Neuronal stem cell (in vitro differentiated cells): Measurements from ENCODE around the gene NSUN5. TPM values are rescaled to one million over a fixed set of nuclear protein-coding genes. Genes with fewer than 3 reads are reported as not detected.

Experiments used
- DNase-seq: peaks from one replicate; pipeline ENCODE4 v3.0.0-alpha.2; 2013; ENCODE audit warnings: low spot score
- H2AFZ ChIP-seq: one replicate; pipeline ENCODE4 v1.6.1; 2013; ENCODE audit warnings: mild to moderate bottlenecking, low read length, inconsistent platforms
- H2AK5ac ChIP-seq: 2 replicates; pipeline ENCODE4 v1.6.1; 2013; ENCODE audit warnings: low read depth, mild to moderate bottlenecking, inconsistent platforms, low read length, moderate library complexity, mixed read lengths
- H2BK120ac ChIP-seq: 2 replicates; pipeline ENCODE4 v1.6.1; 2013; ENCODE audit warnings: low read depth, mild to moderate bottlenecking, inconsistent platforms, low read length, moderate library complexity, mixed read lengths
- H2BK12ac ChIP-seq: one replicate; pipeline ENCODE4 v1.6.1; 2013; ENCODE audit warnings: low read length, inconsistent platforms
- H2BK15ac ChIP-seq: 2 replicates; pipeline ENCODE4 v1.6.1; 2013; ENCODE audit warnings: mild to moderate bottlenecking, low read length, inconsistent platforms, mixed read lengths
- H2BK5ac ChIP-seq: one replicate; pipeline ENCODE4 v1.6.1; 2013; ENCODE audit warnings: inconsistent platforms, mild to moderate bottlenecking, low read length, moderate library complexity
- H3K14ac ChIP-seq: one replicate; pipeline ENCODE4 v1.6.1; 2013; ENCODE audit warnings: low read length, inconsistent platforms
- H3K18ac ChIP-seq: 2 replicates; pipeline ENCODE4 v1.6.1; 2013; ENCODE audit warnings: low read length, inconsistent platforms
- H3K23ac ChIP-seq: 2 replicates; pipeline ENCODE4 v1.6.1; 2013; ENCODE audit warnings: low read depth, mild to moderate bottlenecking, mixed read lengths, low read length, inconsistent platforms; ENCODE audit not compliant: poor library complexity
- H3K27ac ChIP-seq: replicated peaks from 3 replicates; pipeline ENCODE4 v1.5.1; 2013; ENCODE audit warnings: low read length, inconsistent platforms
- H3K27me3 ChIP-seq, 3 experiments: 2 replicates each; pipeline ENCODE4 v1.6.1; 2013; ENCODE audit warnings: low read length in 3 of 3, mild to moderate bottlenecking in 2 of 3, inconsistent platforms in 1 of 3, low read depth in 1 of 3, mixed read lengths in 1 of 3, moderate library complexity in 1 of 3; ENCODE audit not compliant: control insufficient read depth in 3 of 3, insufficient read depth in 3 of 3
- H3K36me3 ChIP-seq, 2 donors: replicated peaks in 1 of 2; 2 replicates each; pipeline ENCODE4 v1.6.1; 2013; ENCODE audit warnings: low read length in 2 of 2; ENCODE audit not compliant: control insufficient read depth in 2 of 2, insufficient read depth in 2 of 2
- H3K4ac ChIP-seq: 2 replicates; pipeline ENCODE4 v1.6.1; 2013; ENCODE audit warnings: inconsistent platforms, mild to moderate bottlenecking, low read length, moderate library complexity
- H3K4me1 ChIP-seq, 2 donors: 1 replicate in 1 of 2; 2 replicates in 1 of 2; pipeline ENCODE4 v1.6.1; 2013; ENCODE audit warnings: low read length in 2 of 2, low read depth in 1 of 2; ENCODE audit not compliant: control insufficient read depth in 2 of 2, insufficient read depth in 1 of 2
- H3K4me2 ChIP-seq: one replicate; pipeline ENCODE4 v1.6.1; 2013; ENCODE audit warnings: mild to moderate bottlenecking, low read length, inconsistent platforms; ENCODE audit not compliant: insufficient read depth, poor library complexity, severe bottlenecking
- H3K4me3 ChIP-seq, 2 donors: 2 replicates each; pipeline ENCODE4 v1.5.1; 2013; ENCODE audit warnings: low read length in 2 of 2, mild to moderate bottlenecking in 2 of 2, inconsistent platforms in 1 of 2, moderate library complexity in 1 of 2
- H3K79me1 ChIP-seq: one replicate; pipeline ENCODE4 v1.6.1; 2013; ENCODE audit warnings: low read depth, mild to moderate bottlenecking, inconsistent platforms, low read length, moderate library complexity
- H3K9ac ChIP-seq: one replicate; pipeline ENCODE4 v1.6.1; 2013; ENCODE audit warnings: mild to moderate bottlenecking, low read depth, low read length, inconsistent platforms; ENCODE audit not compliant: poor library complexity
- H3K9me3 ChIP-seq, 2 donors: replicated peaks in 1 of 2; 2 replicates each; pipeline versions ENCODE3 to v1.6.1; 2013; ENCODE audit warnings: low read length in 2 of 2, mild to moderate bottlenecking in 2 of 2, inconsistent platforms in 1 of 2, low read depth in 1 of 2, mixed read lengths in 1 of 2, moderate library complexity in 1 of 2; ENCODE audit not compliant: control insufficient read depth in 2 of 2, insufficient read depth in 1 of 2
- H4K8ac ChIP-seq: one replicate; pipeline ENCODE4 v1.6.1; 2013; ENCODE audit warnings: low read depth, mild to moderate bottlenecking, inconsistent platforms, low read length, moderate library complexity
- H4K91ac ChIP-seq: one replicate; pipeline ENCODE4 v1.6.1; 2013; ENCODE audit warnings: low read length, low read depth, mild to moderate bottlenecking, inconsistent platforms; ENCODE audit not compliant: poor library complexity
- WGBS, 2 donors: extraction: QIAGEN DNeasy Blood & Tissue Kit; methylation state at CpG; one replicate each; pipeline ENCODE4 v1.1.7; 2013; ENCODE audit warnings: missing lambda C conversion rate in 2 of 2, mixed read lengths in 1 of 2; ENCODE audit not compliant: insufficient read length in 2 of 2, insufficient replicate concordance in 1 of 2; ENCODE audit errors: extremely low coverage in 2 of 2; 5-methylcytosine and 5-hydroxymethylcytosine counted together
- polyA plus RNA-seq, 2 experiments: library from polyadenylated mRNA; stranded (reverse); fragments of 200-250 nt; gene quantifications; one replicate each; pipeline ENCODE4 v1.2.3, GENCODE V29; 2013

NSUN5 gene
- polyA plus RNA-seq (2013, experiment 1 of 2): 20.7 TPM
- 20.1 TPM for polyA plus RNA-seq (2013, experiment 2 of 2)

DNA sequence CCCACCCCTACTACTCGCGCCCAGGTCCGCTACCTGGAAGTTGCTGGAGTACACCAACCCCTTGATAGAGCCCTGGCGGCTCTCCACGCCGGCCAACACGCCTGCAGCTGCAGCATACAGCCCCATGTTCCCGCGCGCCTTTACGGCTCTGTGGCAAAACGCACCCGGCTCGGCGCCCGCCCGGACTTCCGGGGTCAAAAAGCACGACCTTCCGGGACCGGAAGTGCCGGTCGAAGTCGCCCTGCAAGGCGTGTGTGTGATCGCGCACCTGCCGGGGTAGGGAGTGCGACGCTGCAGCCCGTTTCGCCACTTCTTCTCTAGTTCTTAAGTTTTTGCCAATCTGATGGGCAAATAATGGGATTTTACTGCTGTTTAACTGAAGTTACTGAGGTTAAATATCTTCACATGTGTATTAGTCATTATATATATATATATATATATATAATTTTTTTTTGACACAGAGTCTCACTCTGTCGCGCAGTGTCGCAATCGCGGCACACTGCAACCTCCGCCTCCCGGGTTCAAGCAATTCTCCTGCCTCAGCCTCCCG is at the start of gene NSUN5:
TSS of gene NSUN5 (minus strand) at position 162 of the 550 bp plus-strand sequence. CDS start at position 126, 36 bp downstream.
- peak within 1 kb of the TSS; percentile 94 for H3K9ac ChIP-seq
- peak within 1 kb of the TSS; percentile 89 for H2AFZ ChIP-seq
- DNase-seq: peak; percentile 45
- peak within 1 kb of the TSS; percentile 90 for H3K4me2 ChIP-seq
- H3K18ac ChIP-seq: peak within 1 kb of the TSS; percentile 91
- H2BK120ac ChIP-seq: no peak within 1 kb of the TSS
- H3K36me3 ChIP-seq: peaks cover 14 to 26% of the 10 kb centered on the region in 2 donors
- peak within 1 kb of the TSS; percentile 83 to 86 for H3K4me3 ChIP-seq
- H3K27ac ChIP-seq: no peak within 1 kb of the TSS
- H2BK12ac ChIP-seq: no peak within 1 kb of the TSS
- no peak within 1 kb of the TSS for H2BK15ac ChIP-seq
- H2BK5ac ChIP-seq: peak within 1 kb of the TSS; percentile 82
- H3K14ac ChIP-seq: peak within 1 kb of the TSS; percentile 79
- H3K4ac ChIP-seq: peak within 1 kb of the TSS; percentile 37
- WGBS, 2 donors: no CpG with 5 or more reads among the region's 40 CpGs
- H3K9me3 ChIP-seq: no peaks in the 10 kb centered on the region
- no peak within 1 kb of the TSS for H4K91ac ChIP-seq
- H3K79me1 ChIP-seq: peaks cover 14% of the 10 kb centered on the region
- peak within 1 kb of the TSS; percentile 84 for H4K8ac ChIP-seq
- no peaks in the 10 kb centered on the region for H3K27me3 ChIP-seq
- H3K23ac ChIP-seq: peak within 1 kb of the TSS; percentile 91
- H2AK5ac ChIP-seq: peak within 1 kb of the TSS; percentile 50
- H3K4me1 ChIP-seq: peaks cover 0 to 2% of the 10 kb centered on the region in 2 donors

DNA sequence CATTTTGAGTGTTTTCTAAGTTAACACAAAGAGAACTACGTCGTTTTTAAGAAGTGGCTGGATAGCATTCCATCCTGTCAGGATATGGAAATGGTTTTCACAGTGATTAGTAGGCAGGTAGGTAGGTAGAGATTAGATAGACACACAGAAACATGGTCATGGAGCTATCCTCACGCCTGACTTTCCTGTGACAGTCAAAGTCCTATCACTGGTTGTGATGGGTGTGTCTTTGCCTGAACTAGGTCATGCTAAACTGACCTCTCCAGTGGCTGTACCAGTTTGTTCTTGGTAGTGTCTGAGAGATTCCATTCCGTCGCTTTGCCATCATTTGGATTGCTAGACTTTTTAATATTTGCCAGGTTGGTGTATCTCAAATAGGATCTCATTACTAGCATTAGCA is 47.5 kb upstream of the NSUN5 start:
- Histone ChIP-seq H3K27me3 (no peaks in the 10 kb centered on the region), H4K8ac (no peak overlapping the region), H3K18ac (no peak overlapping the region), H2AK5ac (no peak overlapping the region), H2BK120ac (no peak overlapping the region), H3K4me3 (no peak overlapping the region), H4K91ac (no peak overlapping the region), H3K4me2 (no peak overlapping the region), H3K27ac (no peak overlapping the region), H2BK12ac (no peak overlapping the region), H3K9ac (no peak overlapping the region), H2BK15ac (no peak overlapping the region), H2BK5ac (no peak overlapping the region), H3K4ac (no peak overlapping the region), H3K9me3 (peaks cover 4 to 14% of the 10 kb centered on the region in 2 donors), H3K14ac (no peak overlapping the region), H3K79me1 (no peaks in the 10 kb centered on the region), H3K4me1 (peaks cover 6 to 7% of the 10 kb centered on the region in 2 donors), H3K36me3 (no peaks in the 10 kb centered on the region), H3K23ac (no peak overlapping the region), H2AFZ (no peak overlapping the region)
- no peak for DNase-seq
- no CpG with 5 or more reads among the region's 5 CpGs for WGBS, 2 donors

DNA sequence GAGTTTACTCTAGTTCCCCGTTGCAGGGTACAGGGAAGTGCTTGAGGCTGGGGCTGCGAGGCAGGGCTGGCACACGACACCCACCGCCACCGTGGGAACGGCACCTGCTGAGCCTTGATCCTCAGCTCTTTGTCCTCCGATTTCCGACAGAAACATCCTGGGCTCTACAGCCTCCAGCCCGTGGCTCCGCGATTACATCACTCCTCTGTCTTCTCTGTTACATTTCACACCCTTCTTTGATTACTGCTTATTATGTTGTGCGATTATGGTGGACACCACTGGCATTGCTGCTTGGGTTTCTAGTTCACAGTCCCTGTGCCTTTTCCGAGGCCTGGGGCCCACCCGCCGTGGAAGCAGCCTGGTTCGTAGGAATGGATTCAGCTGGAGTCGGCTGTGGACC is 46.2 kb upstream of the NSUN5 start:
- H2BK120ac ChIP-seq: no peak overlapping the region
- peak overlapping the region; percentile 83 for H2AFZ ChIP-seq
- H3K4me3 ChIP-seq: no peak overlapping the region
- DNase-seq: no peak
- no peak overlapping the region for H3K4me2 ChIP-seq
- peak overlapping the region; percentile 8 for H3K23ac ChIP-seq
- WGBS, 2 donors: no CpG with 5 or more reads among the region's 17 CpGs
- peaks cover 7 to 14% of the 10 kb centered on the region in 2 donors for H3K4me1 ChIP-seq
- H4K8ac ChIP-seq: peak overlapping the region; percentile 53
- H3K9ac ChIP-seq: no peak overlapping the region
- peak overlapping the region; percentile 49 for H3K18ac ChIP-seq
- no peak overlapping the region for H4K91ac ChIP-seq
- H3K79me1 ChIP-seq: no peaks in the 10 kb centered on the region
- H2BK15ac ChIP-seq: peak overlapping the region; percentile 66
- no peak overlapping the region for H2BK5ac ChIP-seq
- H3K36me3 ChIP-seq: no peaks in the 10 kb centered on the region
- no peak overlapping the region for H2BK12ac ChIP-seq
- H3K27me3 ChIP-seq: no peaks in the 10 kb centered on the region
- no peak overlapping the region for H3K27ac ChIP-seq
- no peak overlapping the region for H2AK5ac ChIP-seq
- no peak overlapping the region for H3K4ac ChIP-seq
- H3K9me3 ChIP-seq: peaks cover 4 to 11% of the 10 kb centered on the region in 2 donors
- no peak overlapping the region for H3K14ac ChIP-seq

DNA sequence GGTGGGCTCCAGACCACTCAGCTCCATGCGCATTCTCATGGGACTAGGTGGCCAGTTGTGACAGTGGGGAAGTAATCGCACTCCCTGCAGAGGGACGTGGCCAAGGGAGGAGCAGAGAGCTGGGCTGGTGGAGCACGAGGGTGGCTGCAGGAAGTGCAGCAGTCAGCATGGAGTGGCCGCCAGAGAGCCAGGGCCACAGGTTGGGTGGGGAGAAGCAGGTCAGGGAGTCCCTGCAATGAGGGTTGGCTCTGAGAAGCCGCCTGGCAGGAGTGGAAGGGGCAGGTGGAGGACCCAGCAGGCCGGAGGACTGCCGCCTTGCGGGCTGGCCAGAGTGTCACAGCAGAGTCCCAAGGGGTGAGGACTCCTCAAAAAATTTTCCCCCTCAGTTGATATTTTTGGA is 45.6 kb upstream of the NSUN5 start:
- H2BK12ac ChIP-seq: no peak overlapping the region
- DNase-seq: no peak
- H2AFZ ChIP-seq: peak overlapping the region; percentile 11
- H3K9ac ChIP-seq: peak overlapping the region; percentile 6
- no peak overlapping the region for H3K4me2 ChIP-seq
- no peak overlapping the region for H2BK120ac ChIP-seq
- H2AK5ac ChIP-seq: peak overlapping the region; percentile 95
- H3K23ac ChIP-seq: peak overlapping the region; percentile 16
- peak overlapping the region; percentile 66 for H2BK15ac ChIP-seq
- H3K27ac ChIP-seq: no peak overlapping the region
- peaks cover 4 to 10% of the 10 kb centered on the region in 2 donors for H3K9me3 ChIP-seq
- peak overlapping the region in 1 of 2 donors; percentile 20 for H3K4me3 ChIP-seq
- H4K8ac ChIP-seq: peak overlapping the region; percentile 19
- no peaks in the 10 kb centered on the region for H3K27me3 ChIP-seq
- H2BK5ac ChIP-seq: no peak overlapping the region
- H3K79me1 ChIP-seq: no peaks in the 10 kb centered on the region
- no CpG with 5 or more reads among the region's 9 CpGs for WGBS, 2 donors
- H4K91ac ChIP-seq: peak overlapping the region; percentile 80
- peaks cover 7 to 14% of the 10 kb centered on the region in 2 donors for H3K4me1 ChIP-seq
- H3K14ac ChIP-seq: peak overlapping the region; percentile 9
- H3K36me3 ChIP-seq: no peaks in the 10 kb centered on the region
- H3K18ac ChIP-seq: peak overlapping the region; percentile 89
- H3K4ac ChIP-seq: no peak overlapping the region
